Heart right ventricle (tissue), 16 donors: Measurements from ENCODE around the gene SHCBP1L. TPM values are rescaled to one million over a fixed set of nuclear protein-coding genes. Genes with fewer than 3 reads are reported as not detected.

ENCODE experiments used
- ATAC-seq, 8 donors: fragments of 200-7000 bp; cut with Tn5 transposase; one replicate each; pipeline ENCODE4 v1.9.1; 2020; ENCODE audit warnings: mild to moderate bottlenecking in 8 of 8, moderate library complexity in 8 of 8, moderate number of reproducible peaks in 1 of 8
- DNase-seq, 2 donors: peaks; one replicate each; pipeline ENCODE4 v3.0.0-alpha.2; 2020
- H3K27ac ChIP-seq, 10 donors: fragments of 200-600 bp; sonication (generic) in 2 of 10; one replicate each; pipeline versions ENCODE4 v1.5.0 to v1.8.0; 2020 to 2022; ENCODE audit warnings: mild to moderate bottlenecking in 3 of 10
- H3K27me3 ChIP-seq, 7 donors: fragments of 200-600 bp; one replicate each; pipeline ENCODE4 v1.8.0; 2021 to 2022; ENCODE audit warnings: mild to moderate bottlenecking in 2 of 7
- H3K36me3 ChIP-seq, 9 donors: fragments of 200-600 bp; sonication (generic) in 1 of 9; one replicate each; pipeline versions ENCODE4 v1.5.0 to v1.8.0; 2020 to 2022; ENCODE audit warnings: mild to moderate bottlenecking in 2 of 9
- H3K4me1 ChIP-seq, 9 donors: fragments of 200-600 bp; sonication (generic) in 1 of 9; one replicate each; pipeline versions ENCODE4 v1.5.0 to v1.8.0; 2020 to 2022; ENCODE audit warnings: mild to moderate bottlenecking in 4 of 9
- H3K4me3 ChIP-seq, 10 donors: fragments of 200-600 bp; sonication (generic) in 2 of 10; one replicate each; pipeline versions ENCODE4 v1.5.0 to v1.8.0; 2020 to 2022; ENCODE audit warnings: mild to moderate bottlenecking in 7 of 10, moderate library complexity in 2 of 10
- H3K9me3 ChIP-seq, 11 donors: fragments of 200-600 bp in 10 of 11; sonication (generic) in 2 of 11; one replicate each; pipeline versions ENCODE4 v1.5.0 to v1.8.0; 2013 to 2022; ENCODE audit warnings: mild to moderate bottlenecking in 2 of 11, control low read depth in 1 of 11, moderate library complexity in 1 of 11
- WGBS, 2 donors: extraction: QIAGEN DNeasy Blood & Tissue Kit; methylation state at CpG; one replicate each; pipeline ENCODE4 v1.1.7; 2013; ENCODE audit warnings: inconsistent platforms in 1 of 2; 5-methylcytosine and 5-hydroxymethylcytosine counted together
- intact Hi-C, 10 donors: fragments of 100-400 bp; cut with DNase I; formaldehyde crosslinking; loops; one replicate each; pipeline versions ENCODE4 v1.11.1 to v1.14.2; 2022
- polyA plus RNA-seq, 2 donors: library from polyadenylated mRNA; stranded (reverse); fragments of 200-250 nt; gene quantifications; one replicate each; pipeline ENCODE4 v1.2.3, GENCODE V29; 2013
- total RNA-seq, 10 donors: library from RNA; stranded (reverse); fragmentation: NEBNext Ultra II Directional in 3 of 10; extraction: Animal tissue kit (Norgen Biotek cat#: 25700) in 3 of 10; gene quantifications; one replicate each; pipeline versions ENCODE4 v1.2.1 to v1.2.4, GENCODE V29; 2021 to 2023
- TF ChIP-seq, protein P1 (sequence below), 9 donors: fragments of 200-600 bp; sonication (generic) in 2 of 9; IDR thresholded peaks; one replicate each; pipeline versions ENCODE4 v1.5.0 to v1.8.0; 2021 to 2022; ENCODE audit warnings: antibody characterized with exemption in 9 of 9, mild to moderate bottlenecking in 5 of 9, moderate library complexity in 1 of 9
- donor health status: Arrhythmogenic right ventricular cardiomyopathy.
- donor health status: ischemic (EF 13 %, LVEDD 7.1; RV severe dilation, severe dysfunction).
- donor health status: healthy with polysubstance abuse.
- donor health status: DM: no; HTN: yes; CAD: no.
- donor health status: DM: no; HTN: no; CAD: no.
- donor health status: ischemic (EF 25% LVEDD 6.9; RV normal size, moderate dysfunction).
- donor health status: ischemic (EF 25% LVEDD 5.7; RV mildly dilated, moderate dysfunction).
- donor health status: healthy.
- donor health status: DM: yes; HTN: yes; CAD: no.
- donor health status: Ischemic cardiomyopathy.
- donor health status: ischemic (EF 35%, LVEDD 5.7; RV mildly dilated, moderate dysfunction).
- donor health status: nonischemic (EF 11% LVEDD 7.7; RV severe dilation, severe dysfunction).
- donor health status: DM: yes; HTN: yes; CAD: no.
- donor health status: PGD.
- donor health status: ischemic (EF 29% LVEDD 5.4; RV normal size, mild dysfunction).
- donor health status: nonischemic (EF 23%, LVEDD 6.1; RV moderate dilation, normal function).

SHCBP1L gene
- total and polyA plus RNA-seq, 12 donors = 0.09 TPM; not detected in 11

DNA sequence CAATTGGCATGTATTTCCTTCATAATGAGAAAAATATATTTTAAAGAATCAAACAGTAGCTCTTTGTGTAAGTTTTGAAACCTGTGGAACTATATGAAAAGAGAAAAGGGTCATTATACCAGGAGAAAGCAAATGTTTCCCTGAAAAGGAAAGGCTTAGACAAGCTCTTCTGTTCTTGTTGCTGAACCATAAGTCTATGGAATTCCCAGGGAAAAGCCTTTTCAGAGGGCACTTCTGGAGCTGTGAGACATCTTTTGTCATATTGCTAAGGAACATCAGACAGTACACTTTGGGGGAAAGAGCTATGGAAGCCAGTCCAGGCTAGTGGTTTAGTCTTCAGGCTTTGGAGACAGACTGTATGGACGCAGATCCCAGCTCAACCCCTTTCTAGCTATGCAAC lies 12.1 kb upstream of the SHCBP1L start:
- Histone ChIP-seq H3K27ac (no peak overlapping the region), H3K4me3 (no peak overlapping the region), H3K27me3 (no peaks in the 10 kb centered on the region), H3K9me3 (no peaks in the 10 kb centered on the region), H3K4me1 (peaks cover 0 to 10% (median 6%) of the 10 kb centered on the region in 9 donors), H3K36me3 (no peaks in the 10 kb centered on the region)
- TF ChIP-seq, protein P1, sequence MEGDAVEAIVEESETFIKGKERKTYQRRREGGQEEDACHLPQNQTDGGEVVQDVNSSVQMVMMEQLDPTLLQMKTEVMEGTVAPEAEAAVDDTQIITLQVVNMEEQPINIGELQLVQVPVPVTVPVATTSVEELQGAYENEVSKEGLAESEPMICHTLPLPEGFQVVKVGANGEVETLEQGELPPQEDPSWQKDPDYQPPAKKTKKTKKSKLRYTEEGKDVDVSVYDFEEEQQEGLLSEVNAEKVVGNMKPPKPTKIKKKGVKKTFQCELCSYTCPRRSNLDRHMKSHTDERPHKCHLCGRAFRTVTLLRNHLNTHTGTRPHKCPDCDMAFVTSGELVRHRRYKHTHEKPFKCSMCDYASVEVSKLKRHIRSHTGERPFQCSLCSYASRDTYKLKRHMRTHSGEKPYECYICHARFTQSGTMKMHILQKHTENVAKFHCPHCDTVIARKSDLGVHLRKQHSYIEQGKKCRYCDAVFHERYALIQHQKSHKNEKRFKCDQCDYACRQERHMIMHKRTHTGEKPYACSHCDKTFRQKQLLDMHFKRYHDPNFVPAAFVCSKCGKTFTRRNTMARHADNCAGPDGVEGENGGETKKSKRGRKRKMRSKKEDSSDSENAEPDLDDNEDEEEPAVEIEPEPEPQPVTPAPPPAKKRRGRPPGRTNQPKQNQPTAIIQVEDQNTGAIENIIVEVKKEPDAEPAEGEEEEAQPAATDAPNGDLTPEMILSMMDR (IDR thresholded peaks at IDR 0.05) = no peak
- WGBS, 2 donors = 95 to 100% methylated on average over 1 of the region's 1 CpG
- DNase-seq (no peak), ATAC-seq (no peak)
- intact Hi-C loops = loop anchor here in 8 of 10 donors (5.0 to 10.0 kb wide), 10 partner anchors 50 to 660 kb away; partner anchors contain the start of gene LAMC1 (in 1 of the 8)

DNA sequence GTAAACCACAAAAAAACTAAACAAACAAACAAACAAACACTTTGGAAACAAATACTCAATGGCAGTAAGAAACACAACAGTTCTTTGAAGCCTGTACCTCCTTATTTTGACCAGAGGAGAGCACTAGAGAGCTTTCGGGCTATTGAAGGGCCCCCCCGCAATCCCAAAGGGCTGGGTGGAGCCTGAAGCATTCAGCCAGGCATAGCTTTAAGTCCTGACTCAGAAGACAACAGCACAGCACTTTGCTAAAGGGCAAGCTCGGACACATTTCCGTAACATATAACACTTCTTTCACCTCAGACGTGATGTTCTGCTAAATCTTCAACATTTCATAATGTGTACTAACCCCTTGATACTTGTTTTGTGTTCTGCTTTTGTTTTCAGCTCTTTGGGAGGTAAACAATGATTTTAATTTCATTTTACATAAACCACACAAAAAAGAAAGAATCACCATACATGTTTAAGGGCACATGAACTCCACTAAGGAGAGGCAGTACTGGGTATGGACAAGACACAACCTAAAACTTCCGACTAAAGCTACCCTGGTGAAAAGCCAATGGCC lies 9.7 kb upstream of the SHCBP1L start:
- DNase-seq (peak; percentile 72 to 85), ATAC-seq (peak; percentile 96 to 100 (median 99))
- no peaks in the 10 kb centered on the region for H3K36me3 ChIP-seq
- H3K4me3 ChIP-seq = peak overlapping the region in 6 of 10 donors; percentile 26 to 39 (median 34)
- peak overlapping the region in 9 of 10 donors; percentile 13 to 83 (median 67) for H3K27ac ChIP-seq
- no peaks in the 10 kb centered on the region for H3K9me3 ChIP-seq
- H3K27me3 ChIP-seq = no peaks in the 10 kb centered on the region
- WGBS, 2 donors = 4 to 8% methylated on average over 6 of the region's 6 CpGs
- H3K4me1 ChIP-seq = peaks cover 0 to 10% (median 6%) of the 10 kb centered on the region in 9 donors
- intact Hi-C loops = loop anchor here (2.0 to 10.0 kb wide), 20 partner anchors 52 to 662 kb away; partner anchors contain the start of gene LAMC1 (in 8 of the 10)
- TF ChIP-seq, protein P1 (IDR thresholded peaks at IDR 0.05) = peak; percentile 89 to 96 (median 92)

DNA sequence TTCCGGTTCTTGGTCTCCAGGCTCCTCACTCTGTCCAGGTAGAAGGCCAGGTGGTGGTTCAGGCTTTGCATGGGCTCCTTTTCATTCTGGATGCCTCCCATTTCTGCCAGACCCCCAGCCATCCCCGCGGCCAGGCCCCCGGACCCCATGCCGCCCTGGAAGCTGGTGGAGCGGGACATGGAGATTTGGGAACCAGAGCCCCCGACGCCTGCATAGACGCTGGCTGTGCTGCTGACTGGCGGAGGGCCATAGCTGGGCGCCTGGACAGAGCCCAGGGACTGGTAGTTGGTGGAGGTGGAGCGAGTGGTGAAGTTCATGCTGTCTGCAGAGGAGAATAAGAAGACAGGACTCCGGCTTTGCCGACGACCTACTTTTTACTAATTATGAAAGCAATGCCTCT lies 7.1 kb upstream of the SHCBP1L start:
- 88 to 91% methylated on average over 15 of the region's 15 CpGs for WGBS, 2 donors
- intact Hi-C loops = loop anchor here (5.0 to 10.0 kb wide), 15 partner anchors 55 to 665 kb away; partner anchors contain the start of gene LAMC1 (in 5 of the 10)

DNA sequence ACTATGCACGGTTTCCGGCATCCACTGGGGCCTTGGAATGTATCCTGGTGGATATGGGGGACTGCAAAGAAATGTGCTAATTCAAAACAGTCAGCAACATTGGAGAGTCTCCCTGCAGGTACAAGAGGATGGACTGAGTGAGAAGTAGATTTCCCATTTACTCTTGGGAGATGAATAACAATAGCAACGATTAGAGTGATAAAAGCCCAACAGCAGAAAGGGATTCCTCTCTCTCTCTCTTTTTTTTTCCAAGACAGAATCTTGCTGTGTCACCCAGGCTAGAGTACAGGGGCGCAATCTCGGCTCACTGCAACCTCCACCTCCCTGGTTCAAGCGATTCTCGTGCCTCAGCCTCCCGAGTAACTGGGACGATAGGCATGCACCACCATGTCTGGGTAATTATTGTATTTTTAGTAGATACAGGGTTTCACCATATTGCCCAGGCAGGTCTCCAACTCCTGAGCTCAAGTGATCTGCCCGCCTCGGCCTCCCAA lies 5.0 kb upstream of the SHCBP1L start:
- intact Hi-C loops = loop anchor here in 2 of 10 donors (5.0 to 10.0 kb wide), 2 partner anchors 359 to 367 kb away; no protein-coding TSS in a partner anchor
- DNase-seq = no peak
- peaks cover under 1 to 10% (median 5%) of the 10 kb centered on the region in 7 donors for H3K27me3 ChIP-seq
- no peak overlapping the region for H3K4me3 ChIP-seq
- peaks cover under 1 to 16% (median 4%) of the 10 kb centered on the region in 9 donors for H3K4me1 ChIP-seq
- TF ChIP-seq, protein P1 (IDR thresholded peaks at IDR 0.05) = no peak
- no peaks in the 10 kb centered on the region for H3K9me3 ChIP-seq
- WGBS, 2 donors = 83% methylated on average over 11 of the region's 11 CpGs
- H3K27ac ChIP-seq = no peak overlapping the region
- no peaks in the 10 kb centered on the region for H3K36me3 ChIP-seq
- no peak for ATAC-seq

More for the DNA sequence above, 7.1 kb upstream of the SHCBP1L start:
- DNase-seq (no peak), ATAC-seq (no peak)
- Histone ChIP-seq H3K27me3 (no peaks in the 10 kb centered on the region), H3K4me3 (no peak overlapping the region), H3K4me1 (peaks cover 0 to 17% (median 6%) of the 10 kb centered on the region in 9 donors), H3K9me3 (no peaks in the 10 kb centered on the region), H3K36me3 (no peaks in the 10 kb centered on the region), H3K27ac (no peak overlapping the region)
- TF ChIP-seq, protein P1 (IDR thresholded peaks at IDR 0.05) = no peak
